Activated gamma-delta T cell (primary cell): ENCODE results near the gene CDK14.
"Not testable (repeated sequence)": the region's sequence is repeated elsewhere in the genome, so short reads cannot be mapped to it uniquely, and the experiment has no call there.

Experiments
- DNase-seq: peaks from one replicate; lab custom pipeline; 2025; lab: John Stamatoyannopoulos, UW

The CDK14 gene

GRCh38 chr7:90756366-90756765 lies 160.2 kb downstream of the CDK14 start:
- no peak for DNase-seq

- DNase-seq, result not testable (repeated sequence)
Observed at GRCh38 chr7:90757565-90757950, 161.4 kb downstream of the CDK14 start.

- no peak for DNase-seq
Observed at GRCh38 chr7:90758933-90759562, 162.9 kb downstream of the CDK14 start.

GRCh38 chr7:90759710-90760109 lies 163.6 kb downstream of the CDK14 start:
- DNase-seq, result no peak

- DNase-seq, result no peak
Observed at GRCh38 chr7:90760892-90761291, 164.8 kb downstream of the CDK14 start.

- no peak for DNase-seq
Observed at GRCh38 chr7:90761584-90761983, 165.5 kb downstream of the CDK14 start.

- DNase-seq, result no peak
Observed at GRCh38 chr7:90763108-90763507, 167.0 kb downstream of the CDK14 start.

GRCh38 chr7:90764848-90765570 lies 168.9 kb downstream of the CDK14 start:
- DNase-seq, result no peak

- no peak for DNase-seq
Observed at GRCh38 chr7:90766814-90767564, 170.9 kb downstream of the CDK14 start.

- no peak for DNase-seq
Observed at GRCh38 chr7:90768301-90768700, 172.2 kb downstream of the CDK14 start.

- no peak for DNase-seq
Observed at GRCh38 chr7:90769036-90769435, 172.9 kb downstream of the CDK14 start.

GRCh38 chr7:90769566-90769965 lies 173.4 kb downstream of the CDK14 start:
- DNase-seq, result not testable (repeated sequence)

GRCh38 chr7:90771281-90771680 lies 175.2 kb downstream of the CDK14 start:
- no peak for DNase-seq

GRCh38 chr7:90772410-90772809 lies 176.3 kb downstream of the CDK14 start:
- DNase-seq, result no peak

GRCh38 chr7:90773269-90773668 lies 177.1 kb downstream of the CDK14 start:
- no peak for DNase-seq

GRCh38 chr7:90774706-90775105 lies 178.6 kb downstream of the CDK14 start:
- no peak for DNase-seq

GRCh38 chr7:90775383-90775965 lies 179.4 kb downstream of the CDK14 start:
- no peak for DNase-seq

- DNase-seq, result no peak
Observed at GRCh38 chr7:90777041-90777440, 180.9 kb downstream of the CDK14 start.

- no peak for DNase-seq
Observed at GRCh38 chr7:90777465-90777864, 181.3 kb downstream of the CDK14 start.

GRCh38 chr7:90777886-90778285 lies 181.8 kb downstream of the CDK14 start:
- no peak for DNase-seq

GRCh38 chr7:90788052-90788451 lies 191.9 kb downstream of the CDK14 start:
- no peak for DNase-seq

- no peak for DNase-seq
Observed at GRCh38 chr7:90789736-90790306, 193.7 kb downstream of the CDK14 start.
